Measurements from ENCODE around the gene KRTAP19-5.

DNA sequence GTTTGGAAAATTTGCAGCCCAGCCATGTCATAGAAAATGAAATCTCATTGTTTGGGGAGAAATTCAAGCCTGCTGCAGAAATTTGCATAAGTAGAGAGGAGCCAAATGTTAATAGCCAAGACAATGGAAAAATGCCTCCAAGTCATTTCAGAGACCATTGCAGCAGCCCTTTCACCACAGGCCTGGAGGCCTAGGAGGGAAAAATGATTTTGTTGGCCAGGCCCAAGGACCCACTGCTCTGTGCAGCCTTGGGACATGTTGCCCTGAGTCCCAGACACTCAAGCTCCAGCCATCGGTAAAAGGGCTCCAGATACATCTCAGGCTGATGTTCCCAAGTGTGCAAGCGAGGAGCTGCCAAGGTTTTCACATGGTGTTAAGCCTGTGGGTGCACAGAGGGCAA is 15.8 kb downstream of the KRTAP19-5 start:
- no peak for TF ChIP-seq POLR2A (IDR thresholded peaks at IDR 0.05)
- TF ChIP-seq, protein P1, sequence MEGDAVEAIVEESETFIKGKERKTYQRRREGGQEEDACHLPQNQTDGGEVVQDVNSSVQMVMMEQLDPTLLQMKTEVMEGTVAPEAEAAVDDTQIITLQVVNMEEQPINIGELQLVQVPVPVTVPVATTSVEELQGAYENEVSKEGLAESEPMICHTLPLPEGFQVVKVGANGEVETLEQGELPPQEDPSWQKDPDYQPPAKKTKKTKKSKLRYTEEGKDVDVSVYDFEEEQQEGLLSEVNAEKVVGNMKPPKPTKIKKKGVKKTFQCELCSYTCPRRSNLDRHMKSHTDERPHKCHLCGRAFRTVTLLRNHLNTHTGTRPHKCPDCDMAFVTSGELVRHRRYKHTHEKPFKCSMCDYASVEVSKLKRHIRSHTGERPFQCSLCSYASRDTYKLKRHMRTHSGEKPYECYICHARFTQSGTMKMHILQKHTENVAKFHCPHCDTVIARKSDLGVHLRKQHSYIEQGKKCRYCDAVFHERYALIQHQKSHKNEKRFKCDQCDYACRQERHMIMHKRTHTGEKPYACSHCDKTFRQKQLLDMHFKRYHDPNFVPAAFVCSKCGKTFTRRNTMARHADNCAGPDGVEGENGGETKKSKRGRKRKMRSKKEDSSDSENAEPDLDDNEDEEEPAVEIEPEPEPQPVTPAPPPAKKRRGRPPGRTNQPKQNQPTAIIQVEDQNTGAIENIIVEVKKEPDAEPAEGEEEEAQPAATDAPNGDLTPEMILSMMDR (IDR thresholded peaks at IDR 0.05 in 8 of 11, conservative IDR thresholded peaks at IDR 0.05 in 3 of 11) = no peak

Measured in spleen (tissue), 7 donors.